GM19035 (cell line): ENCODE results near the gene JAK2.
"Not testable (repeated sequence)": the region's sequence is repeated elsewhere in the genome, so short reads cannot be mapped to it uniquely, and the experiment has no call there.

Experiments used
- ATAC-seq: cut with Tn5 transposase; IDR thresholded peaks from one replicate; pipeline ENCODE4 v1.9.1; 2021; ENCODE audit not compliant: unreplicated experiment

JAK2 gene

GRCh38 chr9:4984621-4985385, at the start of gene JAK2:
JAK2 (plus strand) TSS chr9:4985272; CDS start chr9:5021988, 36,716 bp downstream.
- ATAC-seq, result peak; percentile 63

- ATAC-seq, result no peak
Observed at GRCh38 chr9:4936277-4936676, 48.8 kb upstream of the JAK2 start.

- no peak for ATAC-seq
Observed at GRCh38 chr9:4936823-4937222, 48.2 kb upstream of the JAK2 start.

- no peak for ATAC-seq
Observed at GRCh38 chr9:4937446-4937845, 47.6 kb upstream of the JAK2 start.

GRCh38 chr9:4938496-4938895, 46.6 kb upstream of the JAK2 start:
- ATAC-seq, result no peak

- ATAC-seq, result peak; percentile 83
Observed at GRCh38 chr9:4939118-4939561, 45.9 kb upstream of the JAK2 start.

- ATAC-seq, result not testable (repeated sequence)
Observed at GRCh38 chr9:4942042-4942691, 42.9 kb upstream of the JAK2 start.

- no peak for ATAC-seq
Observed at GRCh38 chr9:4943346-4943745, 41.7 kb upstream of the JAK2 start.

GRCh38 chr9:4944431-4945211, 40.5 kb upstream of the JAK2 start:
- not testable (repeated sequence) for ATAC-seq

GRCh38 chr9:4946937-4947336, 38.1 kb upstream of the JAK2 start:
- no peak for ATAC-seq

- no peak for ATAC-seq
Observed at GRCh38 chr9:4955836-4956235, 29.2 kb upstream of the JAK2 start.

GRCh38 chr9:4959031-4959430, 26.0 kb upstream of the JAK2 start:
- no peak for ATAC-seq

GRCh38 chr9:4962085-4962484, 23.0 kb upstream of the JAK2 start:
- ATAC-seq, result no peak

- ATAC-seq, result no peak
Observed at GRCh38 chr9:4964540-4964939, 20.5 kb upstream of the JAK2 start.

- ATAC-seq, result no peak
Observed at GRCh38 chr9:4965174-4965821, 19.8 kb upstream of the JAK2 start.

GRCh38 chr9:4967523-4967922, 17.5 kb upstream of the JAK2 start:
- ATAC-seq, result no peak

- ATAC-seq, result no peak
Observed at GRCh38 chr9:4969130-4969529, 15.9 kb upstream of the JAK2 start.

- peak; percentile 80 for ATAC-seq
Observed at GRCh38 chr9:4970970-4971641, 14.0 kb upstream of the JAK2 start.

GRCh38 chr9:4973246-4973645, 11.8 kb upstream of the JAK2 start:
- no peak for ATAC-seq

- no peak for ATAC-seq
Observed at GRCh38 chr9:4973902-4974301, 11.2 kb upstream of the JAK2 start.

- no peak for ATAC-seq
Observed at GRCh38 chr9:4979239-4979638, 5.8 kb upstream of the JAK2 start.
